GM10266 (cell line): ENCODE measurements around the gene LYPD6B.

ENCODE experiments used
- DNase-seq: peaks from one replicate; pipeline ENCODE4 v3.0.0; 2012; ENCODE audit errors: extremely low spot score
- TF ChIP-seq, protein P1 (sequence below): IDR thresholded peaks from 2 replicates; pipeline ENCODE4 v1.5.1; 2012; ENCODE audit warnings: mild to moderate bottlenecking, low read depth; ENCODE audit not compliant: control insufficient read depth, insufficient read depth; ENCODE audit errors: missing control alignments

The LYPD6B gene

DNA sequence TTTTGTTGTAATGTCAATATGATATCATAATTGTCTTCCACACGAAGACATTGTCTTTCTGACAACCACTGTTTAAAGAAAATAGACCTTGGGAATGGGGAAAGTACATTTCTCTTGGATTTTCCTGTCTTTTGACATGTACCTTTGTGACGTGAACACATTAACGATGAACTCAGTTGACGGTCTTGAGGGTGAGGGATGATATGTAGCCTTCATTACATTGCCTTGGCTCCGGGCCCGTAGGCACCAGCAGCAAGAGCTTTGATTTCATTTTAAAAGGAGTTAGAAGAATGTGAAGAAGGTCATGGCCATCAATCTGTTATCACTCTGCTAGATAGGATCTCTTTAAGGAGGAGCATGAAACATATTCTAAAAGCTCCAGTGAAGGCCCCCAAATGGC lies 80.9 kb downstream of the LYPD6B start:
- no peak for DNase-seq
- TF ChIP-seq, protein P1, sequence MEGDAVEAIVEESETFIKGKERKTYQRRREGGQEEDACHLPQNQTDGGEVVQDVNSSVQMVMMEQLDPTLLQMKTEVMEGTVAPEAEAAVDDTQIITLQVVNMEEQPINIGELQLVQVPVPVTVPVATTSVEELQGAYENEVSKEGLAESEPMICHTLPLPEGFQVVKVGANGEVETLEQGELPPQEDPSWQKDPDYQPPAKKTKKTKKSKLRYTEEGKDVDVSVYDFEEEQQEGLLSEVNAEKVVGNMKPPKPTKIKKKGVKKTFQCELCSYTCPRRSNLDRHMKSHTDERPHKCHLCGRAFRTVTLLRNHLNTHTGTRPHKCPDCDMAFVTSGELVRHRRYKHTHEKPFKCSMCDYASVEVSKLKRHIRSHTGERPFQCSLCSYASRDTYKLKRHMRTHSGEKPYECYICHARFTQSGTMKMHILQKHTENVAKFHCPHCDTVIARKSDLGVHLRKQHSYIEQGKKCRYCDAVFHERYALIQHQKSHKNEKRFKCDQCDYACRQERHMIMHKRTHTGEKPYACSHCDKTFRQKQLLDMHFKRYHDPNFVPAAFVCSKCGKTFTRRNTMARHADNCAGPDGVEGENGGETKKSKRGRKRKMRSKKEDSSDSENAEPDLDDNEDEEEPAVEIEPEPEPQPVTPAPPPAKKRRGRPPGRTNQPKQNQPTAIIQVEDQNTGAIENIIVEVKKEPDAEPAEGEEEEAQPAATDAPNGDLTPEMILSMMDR = no peak

DNA sequence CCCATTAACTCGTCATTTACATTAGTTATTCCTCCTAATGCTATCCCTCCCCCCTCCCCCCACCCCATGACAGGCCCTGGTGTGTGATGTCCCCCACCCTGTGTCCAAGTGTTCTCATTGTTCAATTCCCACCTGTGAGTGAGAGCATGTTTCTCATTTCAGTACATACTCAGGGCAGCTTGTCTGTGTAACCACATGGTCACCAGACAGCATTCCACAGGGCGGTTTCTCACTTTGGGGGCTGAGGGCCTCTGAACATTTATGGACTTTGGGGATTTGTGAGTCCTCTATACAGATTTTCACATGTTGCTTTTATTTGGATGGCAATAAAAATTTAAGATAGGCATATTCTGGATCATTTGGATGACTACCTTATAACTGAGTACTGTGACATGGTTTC lies 84.0 kb downstream of the LYPD6B start:
- DNase-seq = no peak
- TF ChIP-seq, protein P1 = no peak

DNA sequence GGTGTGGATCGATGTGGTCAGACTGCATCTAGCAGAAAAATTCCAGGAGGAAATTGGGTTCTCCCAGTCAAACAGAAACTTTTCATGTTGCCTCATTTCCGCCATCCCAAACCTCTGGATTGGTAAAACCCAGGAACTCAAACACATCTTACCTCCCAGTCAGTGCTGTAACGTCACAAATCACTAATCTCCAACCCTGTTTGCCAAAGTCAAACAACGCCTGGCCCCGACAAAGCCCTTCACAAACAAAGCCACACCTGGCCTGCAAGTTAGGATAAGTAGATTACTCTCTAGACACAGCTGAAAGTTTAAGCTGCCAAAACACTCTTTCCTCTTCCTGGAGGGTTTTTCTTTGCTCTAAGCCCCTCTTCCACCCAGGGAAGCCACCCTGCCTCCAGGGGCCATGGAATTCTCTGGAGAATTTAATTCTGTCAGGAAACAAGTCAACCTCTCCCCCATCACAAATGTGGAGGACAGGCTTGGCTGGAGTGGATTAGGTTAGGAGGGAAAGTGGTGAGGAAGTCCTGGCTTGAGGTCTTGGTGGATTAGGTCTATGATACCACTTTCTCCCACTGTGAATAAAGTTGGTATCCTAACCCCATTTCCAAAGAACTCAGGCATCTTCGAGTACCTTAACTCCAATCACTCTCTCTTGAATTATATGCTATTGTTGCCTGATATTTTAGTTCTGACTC lies 86.7 kb downstream of the LYPD6B start:
- TF ChIP-seq, protein P1 = no peak
- no peak for DNase-seq

DNA sequence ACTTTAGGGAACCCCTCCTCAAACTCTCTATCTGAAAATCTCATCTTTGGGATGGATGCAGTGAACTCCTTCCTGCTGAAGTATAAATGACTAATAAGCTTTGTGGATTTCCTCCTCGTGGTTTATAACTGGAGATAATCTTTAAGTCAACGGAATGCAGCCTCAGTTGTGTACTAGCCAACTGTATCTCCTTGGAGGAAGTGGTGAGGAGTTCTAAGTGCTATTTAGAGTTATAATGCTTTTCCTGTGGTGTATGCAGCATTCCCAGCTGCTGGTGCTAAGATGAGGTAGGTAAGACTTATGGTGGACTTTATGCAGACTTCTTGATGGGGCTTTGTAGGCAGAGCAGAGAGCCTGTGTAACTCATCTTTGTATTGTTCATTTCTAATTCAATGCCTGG lies 90.9 kb downstream of the LYPD6B start:
- TF ChIP-seq, protein P1 = no peak
- DNase-seq = no peak

DNA sequence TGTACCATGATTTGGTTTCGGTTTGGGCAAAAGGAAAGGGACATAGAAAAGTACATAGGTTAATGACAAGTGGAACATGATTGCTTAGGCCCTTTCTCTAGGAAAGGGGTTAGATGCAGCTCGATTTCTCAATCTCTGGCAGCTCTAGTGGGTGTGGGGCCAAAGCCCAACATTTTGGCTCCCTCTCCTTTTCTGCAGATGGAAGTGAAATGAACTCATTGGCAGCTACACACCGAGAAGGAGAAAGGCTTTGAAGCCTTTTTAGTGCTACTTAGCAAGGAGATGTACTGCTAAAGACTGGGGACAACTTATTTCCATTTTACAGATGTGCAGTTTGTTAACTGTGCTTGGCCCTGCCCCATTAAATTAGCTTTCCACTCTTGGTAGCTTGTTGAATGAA lies 93.8 kb downstream of the LYPD6B start:
- TF ChIP-seq, protein P1 = no peak

DNA sequence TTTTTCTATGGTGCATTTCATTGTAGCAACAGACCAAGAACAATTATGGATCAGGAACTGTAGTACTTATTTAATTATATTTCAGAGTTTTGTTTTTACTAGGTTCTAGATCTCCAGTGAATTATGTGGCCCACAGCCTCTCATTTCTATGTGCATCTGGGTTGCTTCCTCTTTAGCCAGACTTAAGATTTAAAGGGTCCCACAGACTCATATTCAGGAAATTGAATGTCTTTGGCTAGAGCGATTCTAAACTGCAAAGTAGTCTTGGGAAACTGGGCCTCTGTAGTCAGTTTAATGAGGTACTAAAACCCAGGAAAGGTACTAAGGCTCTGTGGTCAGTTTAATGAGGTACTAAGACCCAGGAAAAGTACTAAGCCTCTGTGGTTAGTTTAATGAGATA lies 94.4 kb downstream of the LYPD6B start:
- TF ChIP-seq, protein P1 = no peak
- no peak for DNase-seq

More for the DNA sequence above, 93.8 kb downstream of the LYPD6B start:
- DNase-seq = no peak

DNA sequence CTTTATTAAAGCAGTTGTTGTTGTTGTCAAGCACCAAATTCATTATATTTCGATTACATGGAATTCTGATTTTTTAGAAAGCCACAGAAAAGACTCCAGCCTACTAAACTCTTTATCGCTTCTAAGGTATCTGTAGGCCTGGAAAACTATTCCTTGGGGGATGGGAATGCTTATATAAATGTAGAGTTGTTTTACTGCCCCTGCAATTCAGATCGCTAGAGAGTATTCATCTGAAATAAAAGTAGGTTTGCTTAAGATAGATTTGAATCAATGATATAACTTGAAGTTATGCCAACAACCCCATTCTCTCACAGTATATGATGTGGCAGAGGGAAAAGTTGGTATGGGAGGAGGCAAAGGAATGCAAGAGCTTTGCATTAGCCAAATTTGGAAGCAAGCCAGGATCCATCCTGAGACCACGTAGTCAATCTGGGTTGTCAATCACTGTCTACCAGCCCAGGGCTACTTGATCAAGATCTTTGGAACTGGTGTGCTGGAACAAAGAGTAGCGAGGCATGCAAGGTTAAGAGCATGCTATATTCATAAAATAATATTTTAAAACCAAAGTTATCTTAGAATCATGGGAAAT lies 95.9 kb downstream of the LYPD6B start:
- no peak for DNase-seq
- TF ChIP-seq, protein P1 = no peak
